MM.1S (cell line): Measurements from ENCODE around the gene EXOC1.

Source experiments
- DNase-seq: peaks from one replicate; pipeline ENCODE4 v3.0.0-alpha.2; 2015
- H2AFZ ChIP-seq: fragments of 300-600 bp; sonication (generic); 2 replicates; pipeline ENCODE4 v1.6.0; 2016; ENCODE audit warnings: antibody characterized with exemption, low read length
- H3F3A ChIP-seq: fragments of 300-600 bp; sonication (generic); 2 replicates; pipeline ENCODE4 v1.6.1; 2016; ENCODE audit warnings: mild to moderate bottlenecking, antibody characterized with exemption, low read length, moderate library complexity, mixed read lengths; ENCODE audit not compliant: insufficient read depth
- H3K27ac ChIP-seq: fragments of 300-600 bp; sonication (generic); 2 replicates; pipeline ENCODE4 v1.5.1; 2016; ENCODE audit warnings: mild to moderate bottlenecking, low read length
- H3K27me3 ChIP-seq: fragments of 300-600 bp; sonication (generic); replicated peaks from 2 replicates; pipeline ENCODE4 v1.6.0; 2016; ENCODE audit warnings: low read length; ENCODE audit not compliant: insufficient read depth
- H3K36me3 ChIP-seq: fragments of 300-600 bp; sonication (generic); replicated peaks from 2 replicates; pipeline ENCODE4 v1.6.1; 2016; ENCODE audit warnings: mild to moderate bottlenecking, low read length, mixed read lengths; ENCODE audit not compliant: insufficient read depth
- H3K4me1 ChIP-seq: fragments of 300-600 bp; sonication (generic); 2 replicates; pipeline ENCODE4 v1.6.1; 2016; ENCODE audit warnings: low read length, mixed read lengths
- H3K4me2 ChIP-seq: fragments of 300-600 bp; sonication (generic); 2 replicates; pipeline ENCODE4 v1.6.0; 2016; ENCODE audit warnings: low read depth, low read length
- H3K4me3 ChIP-seq: fragments of 300-600 bp; sonication (generic); 2 replicates; pipeline ENCODE4 v1.5.1; 2016; ENCODE audit warnings: low read length, mixed read lengths
- H3K79me2 ChIP-seq: fragments of 300-600 bp; sonication (generic); 2 replicates; pipeline ENCODE4 v1.6.1; 2016; ENCODE audit warnings: mixed run types, low read length, mixed read lengths
- H3K9ac ChIP-seq: fragments of 300-600 bp; sonication (generic); 2 replicates; pipeline ENCODE4 v1.6.1; 2016; ENCODE audit warnings: low read length, mixed read lengths
- H3K9me2 ChIP-seq: fragments of 300-600 bp; sonication (generic); replicated peaks from 2 replicates; pipeline ENCODE4 v1.6.1; 2016; ENCODE audit warnings: mild to moderate bottlenecking, low read length, mixed read lengths; ENCODE audit not compliant: insufficient read depth
- H3K9me3 ChIP-seq: fragments of 300-600 bp; sonication (generic); replicated peaks from 2 replicates; pipeline ENCODE4 v1.6.1; 2016; ENCODE audit warnings: mild to moderate bottlenecking, low read length, mixed read lengths; ENCODE audit not compliant: insufficient read depth
- H4K20me1 ChIP-seq: fragments of 300-600 bp; sonication (generic); 2 replicates; pipeline ENCODE4 v1.6.1; 2016; ENCODE audit warnings: mild to moderate bottlenecking, low read length, moderate library complexity, mixed read lengths; ENCODE audit not compliant: insufficient read depth
- CTCF ChIP-seq: fragments of 300-600 bp; sonication (generic); IDR thresholded peaks from 2 replicates; pipeline ENCODE4 v1.5.1; 2016; ENCODE audit warnings: antibody characterized with exemption, low read length, mixed read lengths
- EZH2 ChIP-seq: fragments of 300-600 bp; sonication (generic); optimal IDR thresholded peaks from 2 replicates; pipeline ENCODE3; 2017; ENCODE audit warnings: low read depth, mild to moderate bottlenecking, antibody characterized with exemption, low read length, mixed read lengths
- EZH2phosphoT487 ChIP-seq: fragments of 300-600 bp; sonication (generic); IDR thresholded peaks from 2 replicates; pipeline ENCODE4 v1.6.1; 2018; ENCODE audit warnings: antibody characterized with exemption, low read length

EXOC1 gene

GRCh38 chr4:55951191-55951922, 97.9 kb downstream of the EXOC1 start:
- Histone ChIP-seq H3K9ac (no peak overlapping the region), H4K20me1 (no peaks in the 10 kb centered on the region), H3K79me2 (peaks cover 33% of the 10 kb centered on the region), H3K36me3 (no peaks in the 10 kb centered on the region), H3K4me2 (peak overlapping the region; percentile 94; the same call in 1 of the 2 replicates), H3K27me3 (no peaks in the 10 kb centered on the region), H3K27ac (no peak overlapping the region), H3F3A (peaks cover 34% of the 10 kb centered on the region), H3K4me1 (peaks cover 12% of the 10 kb centered on the region), H3K9me3 (no peaks in the 10 kb centered on the region), H3K9me2 (no peaks in the 10 kb centered on the region), H2AFZ (no peak overlapping the region), H3K4me3 (no peak overlapping the region)
- no peak for DNase-seq
- no peak for TF ChIP-seq EZH2
- TF ChIP-seq EZH2phosphoT487, result no peak
- no peak for TF ChIP-seq CTCF
